Ishikawa (cell line): Measurements from ENCODE around the gene SLC46A1.

Experiments used
- EGR1 ChIP-seq: IDR thresholded peaks from 2 replicates; pipeline ENCODE4 v1.6.1; 2012
- EP300 ChIP-seq: IDR thresholded peaks from 2 replicates; pipeline ENCODE4 v1.6.1; 2012; ENCODE audit warnings: borderline replicate concordance
- NFIC ChIP-seq: IDR thresholded peaks from 2 replicates; pipeline ENCODE4 v1.6.1; 2012
- TCF12 ChIP-seq: IDR thresholded peaks from 2 replicates; pipeline ENCODE4 v1.6.1; 2012; ENCODE audit warnings: low read depth
- TEAD4 ChIP-seq: IDR thresholded peaks from 2 replicates; pipeline ENCODE4 v1.6.1; 2012

- TF ChIP-seq EP300, result no peak
- TF ChIP-seq TCF12, result no peak
- TF ChIP-seq NFIC, result no peak
- TF ChIP-seq TEAD4, result no peak
- no peak for TF ChIP-seq EGR1
Measured at GRCh38 chr17:28406473-28406814, 432 bp upstream of the SLC46A1 start.
